Measurements from ENCODE around the gene ZNF574. TPM values are rescaled to one million over a fixed set of nuclear protein-coding genes. Genes with fewer than 3 reads are reported as not detected.

The ZNF574 gene
- total RNA-seq, 1 experiment from 2014 or later = 35.6 TPM

GRCh38 chr19:42102877-42103276 lies 26.9 kb downstream of the ZNF574 start:
- no peak overlapping the region for H4K8ac ChIP-seq (replicated peaks; ENCODE audit: insufficient read length, low read depth, low read length)
- Mint-ChIP-seq H3K36me3 (ENCODE audit: insufficient read depth in 1 of 3, low read depth in 3 of 3) (no peaks in the 10 kb centered on the region), H3K4me1 (peaks cover 7 to 14% of the 10 kb centered on the region in 2 experiments), H3K4me3 (no peak overlapping the region), H3K9me3 (no peaks in the 10 kb centered on the region), H3K27me3 (ENCODE audit: low read depth) (peaks cover 27% of the 10 kb centered on the region), H3K27ac (no peak overlapping the region; a peak in 1 of 7 replicates)
- H4K5ac ChIP-seq (ENCODE audit: insufficient read length, low read depth, low read length) = no peak overlapping the region
- WGBS (ENCODE audit: extremely low coverage, insufficient read length, low lambda C conversion rate) = no CpG with 5 or more reads among the region's 2 CpGs
- no peak overlapping the region for H3K4ac ChIP-seq (ENCODE audit: low read depth, low read length)
- no peak overlapping the region for H3K14ac ChIP-seq (ENCODE audit: insufficient read depth, low read length)
- H3K4me1 ChIP-seq (ENCODE audit: insufficient read depth, low read length) = no peaks in the 10 kb centered on the region; the same call in 1 of the 2 replicates
- H2BK12ac ChIP-seq (ENCODE audit: insufficient read length, low read depth, low read length) = no peak overlapping the region
- H2AFZ ChIP-seq (ENCODE audit: low read length) = no peak overlapping the region
- no peaks in the 10 kb centered on the region for H4K20me1 ChIP-seq (ENCODE audit: control insufficient read depth, insufficient read depth, insufficient read length)
- no peak overlapping the region for H3K27ac ChIP-seq (ENCODE audit: insufficient read length, low read depth, low read length)
- no peak overlapping the region for H2BK120ac ChIP-seq (ENCODE audit: low read depth, low read length, poor library complexity, severe bottlenecking)
- H3K4me2 ChIP-seq (ENCODE audit: insufficient read depth, insufficient read length, low read length) = no peak overlapping the region
- no peaks in the 10 kb centered on the region for H3K79me1 ChIP-seq (ENCODE audit: insufficient read depth, low read depth, low read length, poor library complexity, severe bottlenecking)
- no peak overlapping the region for H3K9ac ChIP-seq (ENCODE audit: extremely low read depth, insufficient read length, low read length)
- no peaks in the 10 kb centered on the region for H3K23me2 ChIP-seq (ENCODE audit: insufficient read length, low read depth, low read length, poor library complexity, severe bottlenecking)
- H2AK5ac ChIP-seq (ENCODE audit: insufficient read length, low read length) = no peak overlapping the region
- H2BK5ac ChIP-seq (ENCODE audit: insufficient read length, low read length) = no peak overlapping the region
- no peak overlapping the region for H2BK15ac ChIP-seq (ENCODE audit: low read depth, low read length)
- H3K79me2 ChIP-seq (ENCODE audit: insufficient read depth, low read length) = no peaks in the 10 kb centered on the region
- TF ChIP-seq CTCF (conservative IDR thresholded peaks at IDR 0.05) = no peak
- no peak overlapping the region for H3K18ac ChIP-seq (ENCODE audit: insufficient read length, low read depth, low read length)
- no peaks in the 10 kb centered on the region for H3K9me3 ChIP-seq (ENCODE audit: control insufficient read depth, low read depth, low read length)
- H3K23ac ChIP-seq (ENCODE audit: insufficient read length, low read depth, low read length) = no peak overlapping the region
- no peak overlapping the region for H3K56ac ChIP-seq (ENCODE audit: insufficient read length, low read depth, low read length)
- DNase-seq = no peak
- no peak overlapping the region for H2BK20ac ChIP-seq (ENCODE audit: low read depth, low read length, poor library complexity, severe bottlenecking)
- H3K27me3 ChIP-seq (ENCODE audit: insufficient read depth, low read length) = no peaks in the 10 kb centered on the region
- no peak overlapping the region for H4K91ac ChIP-seq (ENCODE audit: insufficient read length, low read depth, low read length)
- no peak overlapping the region for H3T11ph ChIP-seq (ENCODE audit: low read length)

Data from H9 (cell line).